IMR-90 (cell line): ENCODE measurements around the gene RARB. TPM values are rescaled to one million over a fixed set of nuclear protein-coding genes. Genes with fewer than 3 reads are reported as not detected.

Experiments used
- ATAC-seq: fragments of 200-7000 bp; cut with Tn5 transposase; 2 replicates; pipeline ENCODE4 v1.9.1; 2020; ENCODE audit warnings: low read depth, mild to moderate bottlenecking, moderate library complexity
- BruUV-seq: library from RNA; stranded (reverse); fragments of 400-500 nt; replicated peaks from 2 replicates; lab custom pipeline; 2021; lab: Mats Ljungman, UMichigan
- CTCF ChIA-PET: fragments of 300-600 bp; formaldehyde crosslinking; extraction: SDS; loops from one replicate; lab custom pipeline; 2021; ENCODE audit warnings: antibody characterized with exemption; lab: Yijun Ruan, JAX
- POLR2A ChIA-PET: fragments of 300-600 bp; sonication (Branson Sonifier 250); formaldehyde crosslinking; loops from one replicate; lab custom pipeline; 2022; ENCODE audit warnings: antibody characterized with exemption; ENCODE audit not compliant: unreplicated experiment; lab: Charles Lee
- DNase-seq: peaks from one replicate; pipeline ENCODE4 v3.0.0; 2013
- H2AFZ ChIP-seq: replicated peaks from 2 replicates; pipeline ENCODE3; 2013; ENCODE audit warnings: low read length, mild to moderate bottlenecking; ENCODE audit not compliant: poor library complexity
- H2AK5ac ChIP-seq: 2 replicates; pipeline ENCODE4 v1.6.1; 2013; ENCODE audit warnings: low read depth, low read length, inconsistent platforms
- H2AK9ac ChIP-seq: replicated peaks from 2 replicates; pipeline ENCODE3; 2013; ENCODE audit warnings: mild to moderate bottlenecking, low read depth, low read length, moderate library complexity; ENCODE audit not compliant: poor library complexity
- H2BK120ac ChIP-seq: 2 replicates; pipeline ENCODE4 v1.6.1; 2013; ENCODE audit warnings: low read depth, low read length, inconsistent platforms
- H2BK15ac ChIP-seq: 3 replicates; pipeline ENCODE4 v1.6.1; 2013; ENCODE audit warnings: low read depth, low read length, inconsistent platforms
- H2BK20ac ChIP-seq: 2 replicates; pipeline ENCODE4 v1.6.1; 2013; ENCODE audit warnings: low read depth, mild to moderate bottlenecking, inconsistent platforms, low read length, moderate library complexity
- H2BK5ac ChIP-seq: 2 replicates; pipeline ENCODE4 v1.6.1; 2013; ENCODE audit warnings: mild to moderate bottlenecking, low read depth, low read length, inconsistent platforms; ENCODE audit not compliant: poor library complexity, severe bottlenecking
- H3K14ac ChIP-seq: replicated peaks from 2 replicates; pipeline ENCODE4 v1.6.1; 2013; ENCODE audit warnings: low read depth, low read length, inconsistent platforms
- H3K18ac ChIP-seq: 2 replicates; pipeline ENCODE4 v1.6.1; 2013; ENCODE audit warnings: low read depth, low read length, control low read depth
- H3K23ac ChIP-seq: 2 replicates; pipeline ENCODE4 v1.6.1; 2013; ENCODE audit warnings: low read depth, low read length, inconsistent platforms
- H3K27ac ChIP-seq: 2 replicates; pipeline ENCODE4 v1.5.1; 2013; ENCODE audit warnings: mild to moderate bottlenecking, control low read depth, low read length; ENCODE audit not compliant: insufficient read depth
- H3K27me3 ChIP-seq: 2 replicates; pipeline ENCODE4 v1.6.1; 2013; ENCODE audit warnings: low read length; ENCODE audit not compliant: control insufficient read depth, insufficient read depth
- H3K36me3 ChIP-seq: 2 replicates; pipeline ENCODE4 v1.6.1; 2013; ENCODE audit warnings: low read length, mixed read lengths; ENCODE audit not compliant: control insufficient read depth, insufficient read depth
- H3K4ac ChIP-seq: 2 replicates; pipeline ENCODE4 v1.6.1; 2013; ENCODE audit warnings: low read depth, low read length, inconsistent platforms
- H3K4me1 ChIP-seq: 2 replicates; pipeline ENCODE4 v1.6.1; 2013; ENCODE audit warnings: low read length, mixed read lengths; ENCODE audit not compliant: control insufficient read depth, insufficient read depth
- H3K4me2 ChIP-seq: 2 replicates; pipeline ENCODE4 v1.6.1; 2013; ENCODE audit warnings: low read depth, mild to moderate bottlenecking, control low read depth, low read length, moderate library complexity
- H3K4me3 ChIP-seq: 2 replicates; pipeline ENCODE4 v1.5.1; 2013; ENCODE audit warnings: low read depth, mild to moderate bottlenecking, control low read depth, low read length, moderate library complexity; ENCODE audit not compliant: insufficient read depth
- H3K56ac ChIP-seq: 2 replicates; pipeline ENCODE4 v1.6.1; 2013; ENCODE audit warnings: low read length, inconsistent platforms; ENCODE audit not compliant: insufficient read depth; ENCODE audit errors: extremely low read depth
- H3K79me1 ChIP-seq, 2 experiments: 2 replicates each; pipeline ENCODE4 v1.6.1; 2013; ENCODE audit warnings: low read length in 2 of 2, inconsistent platforms in 1 of 2, low read depth in 1 of 2
- H3K9ac ChIP-seq: 2 replicates; pipeline ENCODE4 v1.6.1; 2013; ENCODE audit warnings: low read depth, low read length, control low read depth
- H3K9me1 ChIP-seq: 2 replicates; pipeline ENCODE4 v1.6.1; 2013; ENCODE audit warnings: low read length, inconsistent platforms; ENCODE audit not compliant: insufficient read depth
- H3K9me3 ChIP-seq: 2 replicates; pipeline ENCODE4 v1.6.1; 2013; ENCODE audit warnings: low read length; ENCODE audit not compliant: control insufficient read depth, insufficient read depth
- H4K20me1 ChIP-seq: 2 replicates; pipeline ENCODE4 v1.6.1; 2013; ENCODE audit warnings: low read length, inconsistent platforms; ENCODE audit not compliant: insufficient read depth
- H4K5ac ChIP-seq: 2 replicates; pipeline ENCODE4 v1.6.1; 2013; ENCODE audit warnings: mild to moderate bottlenecking, low read depth, low read length, control low read depth
- H4K8ac ChIP-seq, 2 experiments: 2 replicates each; pipeline ENCODE4 v1.6.1; 2013; ENCODE audit warnings: low read depth in 2 of 2, low read length in 2 of 2, control low read depth in 1 of 2, inconsistent platforms in 1 of 2
- H4K91ac ChIP-seq: 2 replicates; pipeline ENCODE4 v1.6.1; 2013; ENCODE audit warnings: low read depth, low read length, inconsistent platforms; ENCODE audit not compliant: insufficient read depth
- MAFK ChIP-seq: IDR thresholded peaks from 2 replicates; pipeline ENCODE4 v1.6.1; 2012; ENCODE audit warnings: low read depth, low read length, improper control_type of control experiment
- MAZ ChIP-seq: IDR thresholded peaks from 2 replicates; pipeline ENCODE4 v1.6.1; 2012; ENCODE audit warnings: low read depth, mild to moderate bottlenecking, low read length, improper control_type of control experiment, moderate library complexity, borderline replicate concordance
- dilution Hi-C: fragments of 300-500 bp; cut with HindIII; formaldehyde crosslinking; loops from one replicate; pipeline ENCODE4 v1.14.3; 2018; ENCODE audit warnings: low sequenced_read_pairs; ENCODE audit not compliant: unreplicated experiment
- in situ Hi-C: fragments of 300-500 bp; cut with MboI; formaldehyde crosslinking; loops from 3 replicates; pipeline ENCODE4 v1.14.3; 2019; ENCODE audit warnings: low sequenced_read_pairs, inconsistent platforms, mixed read lengths
- intact Hi-C: fragments of 100-400 bp; cut with micrococcal nuclease; formaldehyde crosslinking; loops from 2 replicates; pipeline ENCODE4 v1.10.0; 2022
- polyA plus RNA-seq, 3 experiments: library from polyadenylated mRNA; depleted of rRNA; stranded (reverse); fragments of >200 nt; gene quantifications; 2 replicates each; pipeline ENCODE4 v1.2.3, GENCODE V29; 2012; ENCODE audit warnings: low replicate concordance in 1 of 3
- total RNA-seq: library from RNA; depleted of rRNA; stranded (reverse); fragments of >200 nt; gene quantifications from 2 replicates; pipeline ENCODE4 v1.2.3, GENCODE V29; 2012

RARB gene
- total and polyA plus RNA-seq, 2 of the 4 experiments (the other 2 are of a cell fraction), result 0.53 to 1.4 TPM

- DNase-seq, result no peak
- no TSS peak for BruUV-seq
- CTCF ChIA-PET, result no interaction called here
These were observed 87.1 kb downstream of the RARB start for GRCh38 chr3:25515171-25515570.

More at GRCh38 chr3:25515171-25515570, 87.1 kb downstream of the RARB start:
- POLR2A ChIA-PET, result no interaction called here
- H3K4me1 ChIP-seq, result no peaks in the 10 kb centered on the region
- no peak overlapping the region for H3K4me2 ChIP-seq
- no peak overlapping the region for H4K91ac ChIP-seq
- H2AK5ac ChIP-seq, result no peak overlapping the region
- H3K23ac ChIP-seq, result no peak overlapping the region
- H2AFZ ChIP-seq, result no peak overlapping the region
- H3K27me3 ChIP-seq, result no peaks in the 10 kb centered on the region; the same call in 1 of the 2 replicates
- H2BK15ac ChIP-seq, result no peak overlapping the region
- no peak overlapping the region for H4K8ac ChIP-seq
- H2BK5ac ChIP-seq, result no peak overlapping the region
- H3K9me3 ChIP-seq, result no peaks in the 10 kb centered on the region
- no peak overlapping the region for H3K27ac ChIP-seq
- in situ Hi-C loops, result no loop called here
- no peak overlapping the region for H3K4me3 ChIP-seq
- dilution Hi-C loops, result no loop called here
- H3K36me3 ChIP-seq, result no peaks in the 10 kb centered on the region
- ATAC-seq, result no peak
- no peak overlapping the region for H4K5ac ChIP-seq
- H2BK120ac ChIP-seq, result no peak overlapping the region
- H3K9me1 ChIP-seq, result no peaks in the 10 kb centered on the region
- H3K4ac ChIP-seq, result no peak overlapping the region
- H3K56ac ChIP-seq, result no peak overlapping the region
- H2AK9ac ChIP-seq, result no peak overlapping the region
- no peaks in the 10 kb centered on the region for H4K20me1 ChIP-seq
- intact Hi-C loops, result no loop called here
- H2BK20ac ChIP-seq, result no peak overlapping the region
- H3K9ac ChIP-seq, result no peak overlapping the region
- TF ChIP-seq MAZ, result no peak
- TF ChIP-seq MAFK, result no peak
- no peak overlapping the region for H3K18ac ChIP-seq
- no peaks in the 10 kb centered on the region for H3K79me1 ChIP-seq
- no peak overlapping the region for H3K14ac ChIP-seq
